Right kidney (tissue), 1 donor: ENCODE results near the gene CELA2B.

Experiments
- DNase-seq: peaks from one replicate; pipeline ENCODE4 v3.0.0-alpha.2; 2016

CELA2B gene

DNA sequence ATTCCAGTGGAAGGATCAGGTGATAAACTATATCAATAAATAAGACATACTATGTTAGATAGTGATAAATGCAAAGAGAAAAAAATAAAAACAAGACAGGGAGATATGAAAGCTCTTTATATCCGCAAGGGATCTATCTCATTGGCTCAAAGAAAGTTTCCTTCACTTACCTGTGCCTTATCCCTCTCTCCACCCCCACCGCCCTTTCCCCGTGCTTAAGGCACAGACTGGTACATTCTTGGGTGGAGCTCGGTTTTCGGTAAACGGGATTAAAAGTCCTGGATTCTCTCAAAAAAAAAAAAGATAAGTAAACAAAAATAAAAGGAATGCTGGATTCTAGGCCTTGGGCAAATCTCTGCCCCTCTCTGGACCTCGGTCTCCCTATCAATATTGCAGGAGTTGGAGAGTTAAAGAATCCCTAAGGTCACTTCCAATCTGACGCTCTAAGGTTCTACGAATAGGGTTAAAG lies 50.2 kb downstream of the CELA2B start:
- no peak for DNase-seq

DNA sequence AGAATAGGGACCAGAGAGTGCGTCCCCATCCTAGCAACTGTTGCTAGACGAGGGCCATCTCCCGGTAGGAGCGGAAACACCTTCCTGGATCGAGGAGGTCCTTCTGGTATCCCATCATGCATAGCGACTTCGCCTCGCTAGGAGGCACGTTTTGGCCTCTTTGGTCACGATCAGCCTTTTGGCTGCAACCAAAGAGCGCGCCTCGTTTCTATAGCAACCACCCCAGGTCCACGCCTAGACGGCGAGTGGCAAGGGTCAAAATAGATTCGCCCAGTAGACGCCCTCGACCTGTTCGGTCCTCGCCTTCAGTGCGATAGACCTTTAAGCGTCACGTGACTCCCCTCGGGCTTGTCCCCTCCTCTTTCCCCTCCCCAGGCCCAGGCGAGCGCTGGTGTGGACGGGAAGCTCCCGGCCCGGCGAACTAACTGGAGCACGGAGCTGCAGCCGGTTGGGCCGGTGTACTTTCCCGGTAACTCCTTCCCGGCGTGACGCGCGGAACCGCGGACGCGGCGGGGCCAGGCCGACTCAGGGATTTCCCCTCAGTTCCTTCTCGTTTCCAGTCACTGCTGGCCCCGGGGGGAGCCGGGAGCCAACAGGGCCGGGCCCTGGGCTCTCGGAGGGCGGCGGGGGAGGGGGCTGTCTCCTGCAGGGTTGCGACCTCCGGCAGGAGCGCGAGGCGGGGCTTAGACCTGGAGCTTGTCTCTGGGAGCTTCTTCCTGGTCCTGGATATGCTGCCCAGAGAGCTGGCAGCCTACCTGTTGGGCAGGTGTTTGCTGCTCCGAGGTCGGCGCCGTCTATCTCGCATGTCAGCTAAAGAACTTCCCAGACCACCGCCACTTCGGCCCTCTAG lies 50.8 kb downstream of the CELA2B start, which contains the start of gene DNAJC16:
DNAJC16 (plus strand) TSS at position 359 of the 850 bp plus-strand sequence. CDS start 2,258 bp downstream, outside the sequence.
- DNase-seq: peak; percentile 97

DNA sequence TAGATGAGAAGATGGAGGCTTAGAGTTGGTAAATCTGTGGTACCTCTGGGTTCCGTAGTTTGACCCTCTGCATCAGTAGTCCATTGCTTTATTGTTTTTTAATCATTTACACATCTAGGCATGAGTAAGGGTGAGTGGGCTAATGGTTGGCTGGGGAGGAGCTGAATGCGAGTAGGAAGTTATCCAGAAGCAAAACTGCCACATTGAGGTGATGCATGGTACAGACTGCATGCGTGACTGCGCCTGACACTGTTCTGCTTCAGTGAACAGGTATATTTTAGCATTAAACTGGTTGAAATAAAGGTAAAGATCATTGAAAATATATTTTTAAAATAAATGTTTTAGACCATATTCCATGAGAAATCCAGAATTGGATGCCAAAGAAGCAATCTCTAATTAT lies 55.1 kb downstream of the CELA2B start:
- no peak for DNase-seq

DNA sequence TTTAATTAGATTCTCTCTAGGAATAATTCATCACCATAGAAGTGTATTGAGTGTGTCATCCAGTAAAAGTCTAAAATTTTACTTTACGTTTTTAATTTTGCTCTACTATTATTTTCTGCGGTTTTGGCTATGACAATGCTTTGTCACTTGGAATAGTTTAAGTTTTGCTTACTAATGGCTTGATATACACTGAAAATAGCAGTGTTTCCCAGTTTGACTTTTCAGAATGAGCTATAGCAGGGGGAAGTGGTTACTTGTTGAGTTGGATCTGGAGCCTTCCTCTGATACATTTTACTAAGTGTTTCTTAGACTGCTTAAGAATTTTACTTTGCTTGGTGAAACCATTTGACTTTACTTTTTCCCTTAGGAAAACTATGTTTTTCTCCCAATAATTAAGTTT lies 55.8 kb downstream of the CELA2B start:
- DNase-seq: no peak

DNA sequence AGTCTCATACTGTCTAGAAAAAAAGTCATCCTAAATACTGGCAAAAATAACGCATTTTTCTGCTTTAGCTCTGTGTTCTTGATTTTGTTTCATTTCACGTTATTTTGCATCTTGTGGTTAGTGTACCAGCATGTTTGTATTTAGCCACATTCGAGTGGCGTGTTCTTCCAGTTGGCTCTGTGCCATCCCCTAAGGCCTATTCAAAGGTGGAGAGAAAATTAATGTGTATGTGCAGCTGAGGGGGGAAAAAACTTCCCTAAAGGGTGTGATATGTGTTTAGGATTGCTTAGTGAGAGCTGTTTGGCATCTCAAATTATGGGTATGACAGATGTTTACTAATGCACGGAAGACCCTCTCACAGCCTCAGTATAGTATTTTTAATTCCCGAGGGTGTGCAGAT lies 62.9 kb downstream of the CELA2B start:
- DNase-seq: no peak

DNA sequence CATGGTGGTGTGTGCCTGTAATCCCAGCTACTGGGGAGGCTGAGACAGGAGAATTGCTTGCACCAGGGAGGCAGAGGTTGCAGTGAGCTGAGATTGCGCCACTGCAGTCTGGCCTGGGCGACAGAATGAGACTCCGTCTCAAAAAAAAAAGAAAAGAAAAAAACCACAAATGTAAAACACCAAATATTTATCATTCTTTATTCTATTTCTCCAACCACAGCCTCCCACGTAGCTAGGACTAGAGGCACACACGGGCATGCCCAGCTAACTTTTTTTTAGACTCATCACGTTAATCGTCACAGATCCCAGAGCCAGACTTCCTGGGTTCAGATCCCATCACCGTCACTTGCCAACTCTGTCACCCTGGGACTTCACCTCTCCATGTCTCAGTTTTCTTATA lies 64.3 kb downstream of the CELA2B start:
- no peak for DNase-seq
